ENCODE results near the gene TMOD1. TPM values are rescaled to one million over a fixed set of nuclear protein-coding genes. Genes with fewer than 3 reads are reported as not detected.
A peak's percentile ranks its signal among the peaks of the same experiment; 100 is the strongest.
"Not testable (repeated sequence)": the region's sequence is repeated elsewhere in the genome, so short reads cannot be mapped to it uniquely, and the experiment has no call there.

TMOD1 gene
- 1.9 and 2.2 TPM in 2 replicates for total RNA-seq (2014; rRNA removed; shearing (Covaris generic))
- 1.3 and 1.7 TPM in 2 replicates for polyA plus RNA-seq (2014; cell fraction: nucleus; rRNA removed)

DNA sequence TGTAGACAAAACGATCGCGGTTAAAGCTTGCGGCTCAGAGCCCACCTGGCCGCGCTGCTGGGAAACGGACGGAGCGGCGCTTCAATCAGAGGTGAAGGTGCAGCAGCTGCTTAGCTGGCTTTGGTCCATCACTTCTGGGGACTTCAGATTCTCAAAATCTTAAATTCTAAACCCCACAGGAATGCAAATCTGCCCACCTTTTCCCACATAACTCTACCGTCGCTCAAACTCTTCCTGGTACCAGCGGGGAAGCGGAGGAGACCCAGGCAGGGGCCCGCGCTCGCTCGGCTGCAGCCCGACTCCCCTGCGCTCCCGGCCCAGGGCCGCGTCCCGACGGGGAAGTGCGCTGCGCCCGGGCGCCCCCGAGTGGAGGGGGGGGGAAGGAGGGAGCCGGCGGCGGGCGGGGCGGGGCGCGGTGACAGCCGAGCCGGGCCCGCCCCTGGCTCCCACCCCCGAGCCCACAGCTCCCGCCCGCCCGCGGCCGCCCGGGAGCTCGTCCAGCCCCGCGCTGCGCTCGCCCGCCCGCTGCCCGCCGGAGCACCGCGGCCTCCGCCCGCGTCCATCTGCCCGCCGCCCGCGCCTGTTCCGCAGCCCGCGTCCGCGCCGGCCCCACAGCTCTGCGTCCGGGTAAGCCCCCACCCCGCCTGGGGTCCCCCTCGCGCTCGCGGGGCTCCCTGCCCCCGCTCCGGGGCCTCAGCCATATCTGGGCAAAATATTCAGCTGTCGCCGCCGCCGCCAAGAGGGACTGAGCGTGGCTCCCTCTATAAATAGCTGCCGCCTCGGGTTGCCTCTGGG, at the start of gene TMOD1:
Gene TMOD1 (plus strand): TSS at position 490 of the 795 bp plus-strand sequence. CDS start 22,523 bp downstream, outside the sequence.
- peak; percentile 51 for DNase-seq (ENCODE audit: extremely low read depth, low read depth)

DNA sequence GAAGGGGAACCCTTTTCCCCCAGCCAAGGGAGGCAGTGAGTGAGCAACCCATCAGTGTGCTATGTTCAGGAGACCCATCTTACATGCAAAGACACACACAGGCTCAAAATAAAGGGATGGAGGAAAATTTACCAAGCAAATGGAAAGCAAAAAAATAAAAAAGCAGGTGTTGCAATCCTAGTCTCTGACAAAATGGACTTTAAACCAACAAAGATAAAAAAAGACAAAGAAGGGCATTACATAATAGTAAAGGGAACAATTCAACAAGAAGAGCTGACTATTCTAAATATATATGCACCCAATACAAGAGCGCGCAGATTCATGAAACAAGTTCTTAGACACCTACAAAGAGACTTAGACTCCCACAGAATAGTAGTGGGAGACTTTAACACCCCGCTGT, 47.9 kb upstream of the TMOD1 start:
- DNase-seq (ENCODE audit: extremely low read depth, low read depth), result not testable (repeated sequence)

DNA sequence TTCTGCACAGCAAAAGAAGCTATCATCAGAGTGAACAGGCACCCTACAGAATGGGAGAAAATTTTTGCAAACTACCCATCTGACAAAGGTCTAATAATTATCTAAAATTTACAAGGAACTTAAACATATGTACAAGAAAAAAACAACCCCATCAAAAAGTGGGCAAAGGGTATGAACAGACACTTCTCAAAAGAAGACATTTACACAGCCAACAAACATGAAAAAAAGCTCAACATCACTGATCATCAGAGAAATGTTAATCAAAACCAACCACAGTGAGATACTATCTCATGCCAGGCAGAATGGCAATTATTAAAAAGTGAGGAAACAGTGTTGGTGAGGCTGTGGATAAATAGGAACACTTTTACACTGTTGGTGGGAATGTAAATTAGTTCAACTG, 44.6 kb upstream of the TMOD1 start:
- DNase-seq (ENCODE audit: extremely low read depth, low read depth), result not testable (repeated sequence)

DNA sequence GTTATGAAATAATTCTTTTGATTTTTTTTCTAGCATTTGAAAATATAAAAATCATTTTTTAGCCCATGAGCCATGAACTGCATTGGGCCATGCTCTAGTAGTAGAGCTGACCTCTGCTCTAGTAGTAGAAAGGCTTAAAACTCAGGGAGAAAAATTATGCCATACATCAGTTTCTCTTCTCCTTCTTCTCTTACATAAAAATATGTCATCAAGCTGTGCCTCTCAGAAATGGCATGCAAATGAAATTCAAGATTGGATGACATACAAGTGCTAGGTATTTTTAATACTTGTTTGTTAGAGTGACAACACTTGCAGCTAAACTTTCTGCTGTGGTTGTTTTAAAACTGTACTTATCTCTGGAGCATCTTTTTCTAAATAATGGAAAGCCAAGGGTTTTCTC, 42.1 kb upstream of the TMOD1 start:
- DNase-seq (ENCODE audit: extremely low read depth, low read depth), result no peak

DNA sequence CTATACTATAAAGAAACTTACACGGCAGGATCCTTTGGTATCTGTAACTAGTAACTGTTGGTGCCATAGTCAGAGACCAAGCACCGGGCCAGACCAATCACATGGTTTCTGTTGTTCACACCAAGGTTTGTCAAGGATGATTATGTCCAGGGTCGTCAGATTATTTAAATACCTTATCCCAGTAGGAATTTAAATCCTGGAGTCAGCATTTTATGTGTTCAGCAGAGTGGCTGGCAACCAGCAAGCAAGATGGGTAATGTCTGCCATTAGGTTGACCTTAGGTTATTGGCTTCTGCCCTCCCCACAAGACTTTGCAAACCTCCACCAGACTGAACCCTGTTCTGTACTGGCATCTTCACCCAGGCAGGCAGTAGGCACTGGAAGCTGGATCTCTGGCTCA, 39.3 kb upstream of the TMOD1 start:
- DNase-seq (ENCODE audit: extremely low read depth, low read depth), result no peak

DNA sequence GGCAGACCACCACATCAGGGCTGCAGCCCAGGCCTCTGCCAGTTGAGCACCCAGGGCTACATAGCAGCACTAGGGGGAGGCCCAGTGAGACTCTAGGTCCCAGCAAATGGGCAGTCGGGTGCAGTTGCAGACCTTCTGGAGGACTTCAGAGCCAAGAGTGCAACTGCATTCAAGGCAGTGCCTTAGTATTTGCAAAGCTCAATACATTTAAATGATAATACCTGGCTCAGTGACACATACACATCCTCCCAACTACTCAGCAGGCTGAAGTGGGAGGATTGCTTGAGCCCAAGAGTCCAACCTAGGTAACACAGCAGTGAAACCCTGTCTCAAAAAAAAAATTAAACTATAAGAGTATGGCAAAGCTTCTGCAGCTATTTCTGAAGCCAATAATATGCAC, 38.6 kb upstream of the TMOD1 start:
- DNase-seq (ENCODE audit: extremely low read depth, low read depth), result no peak

DNA sequence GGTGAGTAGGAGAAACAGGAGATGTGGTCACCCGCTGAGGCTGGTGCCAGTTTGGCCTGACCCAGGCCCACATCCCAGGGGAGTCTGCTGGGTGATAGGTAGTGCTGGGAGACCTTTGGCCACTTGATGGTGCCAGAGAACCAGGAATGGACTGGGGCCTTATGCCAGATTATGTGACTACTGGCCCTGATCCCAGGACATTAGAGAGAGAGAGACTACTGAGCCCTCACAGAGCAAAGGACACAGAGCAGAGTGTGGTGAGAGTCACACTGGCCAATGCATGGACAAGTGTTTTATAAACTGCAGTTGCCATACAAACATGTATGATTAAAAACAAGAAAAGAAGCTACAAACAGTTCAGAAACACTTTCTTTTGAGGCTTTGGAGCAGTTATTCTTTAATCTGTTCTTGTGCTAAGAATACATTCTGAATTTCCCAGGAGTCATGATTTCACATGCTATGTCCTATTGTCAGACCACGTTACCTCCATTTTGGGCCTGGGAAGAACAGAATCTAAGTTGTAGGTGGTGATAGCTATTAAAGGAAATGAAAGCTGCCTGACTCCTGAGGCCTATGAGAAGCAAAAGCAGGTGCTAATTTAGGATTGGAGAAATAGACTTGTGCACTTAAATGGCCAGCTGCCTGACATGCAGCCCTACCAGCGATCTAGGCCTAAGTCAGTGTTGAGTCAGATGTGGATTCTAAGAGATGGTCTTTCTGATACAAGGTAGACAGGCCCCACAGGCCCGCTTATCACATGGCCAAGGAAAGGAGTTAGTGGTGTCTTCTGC, 32.6 kb upstream of the TMOD1 start:
- DNase-seq (ENCODE audit: extremely low read depth, low read depth), result peak; percentile 76

DNA sequence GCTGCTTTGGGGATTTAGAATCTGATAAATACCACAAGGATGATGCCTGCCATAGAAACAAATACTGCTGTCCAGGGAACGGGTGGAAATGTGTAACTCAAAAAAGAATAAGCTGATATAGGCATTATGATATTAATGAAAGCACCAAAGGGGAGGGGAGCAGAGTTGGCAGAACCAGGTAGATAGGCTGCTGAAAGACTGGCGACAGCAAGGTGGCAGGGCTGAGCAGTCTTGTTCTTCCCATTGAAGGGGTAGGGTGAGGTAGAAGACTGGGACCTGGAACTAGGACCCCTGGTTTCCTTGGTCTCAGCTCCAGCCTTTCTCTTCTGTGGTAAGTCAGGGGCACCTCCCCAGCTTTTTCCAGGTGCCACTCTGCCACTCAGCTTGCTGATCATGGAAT, 31.4 kb upstream of the TMOD1 start:
- no peak for DNase-seq (ENCODE audit: extremely low read depth, low read depth)

DNA sequence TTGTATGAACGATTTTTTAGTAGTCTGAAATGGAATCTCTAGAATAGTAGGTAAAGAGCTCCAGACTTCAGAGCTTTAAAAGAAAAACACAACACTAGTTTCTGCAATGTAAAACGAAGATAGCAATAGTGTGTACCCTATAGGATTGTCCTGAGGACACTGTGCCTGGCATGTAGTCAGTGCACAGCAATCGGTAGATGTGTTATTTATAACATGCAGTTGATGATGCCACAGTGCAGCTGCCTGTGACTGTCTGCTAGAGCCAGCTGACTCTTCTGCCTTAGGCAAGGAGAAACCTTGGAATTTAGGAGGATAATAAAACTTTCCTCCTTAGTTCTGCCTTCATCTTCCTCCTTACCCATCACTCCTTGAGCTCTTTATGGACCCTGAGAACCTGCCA, 27.7 kb upstream of the TMOD1 start:
- DNase-seq (ENCODE audit: extremely low read depth, low read depth), result no peak

DNA sequence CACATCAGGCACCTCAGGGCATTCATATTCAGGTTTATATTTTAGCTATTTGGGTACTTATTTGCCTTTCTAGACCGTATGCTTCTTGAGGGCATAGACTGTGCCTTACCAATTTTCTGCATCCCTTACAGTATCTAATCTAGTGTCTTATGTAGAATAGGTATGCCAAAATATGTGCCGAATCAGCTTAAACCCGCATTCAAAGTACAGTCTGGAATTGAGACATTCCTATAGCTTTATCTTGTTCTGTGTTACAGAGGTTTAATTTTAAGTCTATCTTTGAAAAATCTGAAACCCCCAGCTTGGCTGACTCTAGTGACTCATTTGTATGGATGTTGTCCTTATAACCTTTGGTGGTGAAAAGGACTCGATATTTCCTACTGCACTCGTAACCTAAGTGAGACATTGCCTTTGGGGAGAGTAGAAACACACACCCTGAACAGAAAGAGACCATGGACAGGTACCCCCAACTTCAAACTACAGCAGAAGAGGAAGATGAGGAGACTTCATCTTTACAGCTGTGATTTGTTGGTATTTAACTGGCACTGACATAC, 27.0 kb upstream of the TMOD1 start:
- no peak for DNase-seq (ENCODE audit: extremely low read depth, low read depth)

DNA sequence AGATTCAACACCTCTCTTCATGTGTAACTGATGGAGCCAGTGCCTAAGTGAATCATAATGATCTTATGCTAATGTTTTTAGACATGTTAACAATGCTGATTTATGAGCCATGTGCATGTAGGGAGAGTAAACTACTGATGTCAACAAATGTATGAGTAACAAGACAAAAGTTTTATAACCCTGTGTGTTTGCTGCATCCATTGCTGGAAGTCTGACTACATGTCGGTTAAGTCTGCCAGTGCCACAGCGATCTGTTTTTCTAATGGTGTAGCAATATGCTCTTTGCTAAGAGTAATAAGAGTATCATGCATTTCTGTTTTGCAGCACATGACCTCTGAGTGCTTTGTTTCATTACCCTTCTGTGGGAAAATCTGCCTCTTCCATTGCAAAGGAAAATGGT, 26.4 kb upstream of the TMOD1 start:
- no peak for DNase-seq (ENCODE audit: extremely low read depth, low read depth)

DNA sequence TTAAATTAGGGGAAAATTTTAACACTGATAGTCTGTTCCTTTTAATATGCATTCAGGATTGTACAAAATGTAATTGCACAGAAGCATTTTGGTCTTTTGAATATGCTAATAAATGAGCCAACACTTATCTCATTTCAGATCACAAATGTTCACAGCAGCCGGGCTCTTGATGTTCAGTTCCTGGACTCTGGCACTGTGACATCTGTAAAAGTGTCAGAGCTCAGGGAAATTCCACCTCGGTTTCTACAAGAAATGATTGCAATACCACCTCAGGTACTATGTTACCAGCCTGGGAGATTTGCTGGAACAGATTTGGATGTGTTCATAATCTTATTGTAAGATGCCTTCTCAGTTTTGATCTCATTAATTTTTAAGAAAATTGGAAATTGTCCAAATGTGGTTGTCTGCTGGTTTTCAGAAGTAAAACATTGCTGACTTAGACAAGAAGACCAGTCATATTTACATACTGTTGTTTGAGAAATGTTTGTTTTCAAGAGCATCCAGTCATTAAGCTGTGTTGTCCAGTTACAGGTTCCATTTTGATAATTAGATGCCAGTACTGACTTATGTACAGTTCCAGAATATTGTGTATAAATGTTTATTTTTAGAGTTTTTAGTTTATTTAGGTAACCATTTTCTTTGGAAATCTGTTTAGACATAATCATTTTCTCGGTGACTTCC, 23.0 kb upstream of the TMOD1 start:
- no peak for DNase-seq (ENCODE audit: extremely low read depth, low read depth)

DNA sequence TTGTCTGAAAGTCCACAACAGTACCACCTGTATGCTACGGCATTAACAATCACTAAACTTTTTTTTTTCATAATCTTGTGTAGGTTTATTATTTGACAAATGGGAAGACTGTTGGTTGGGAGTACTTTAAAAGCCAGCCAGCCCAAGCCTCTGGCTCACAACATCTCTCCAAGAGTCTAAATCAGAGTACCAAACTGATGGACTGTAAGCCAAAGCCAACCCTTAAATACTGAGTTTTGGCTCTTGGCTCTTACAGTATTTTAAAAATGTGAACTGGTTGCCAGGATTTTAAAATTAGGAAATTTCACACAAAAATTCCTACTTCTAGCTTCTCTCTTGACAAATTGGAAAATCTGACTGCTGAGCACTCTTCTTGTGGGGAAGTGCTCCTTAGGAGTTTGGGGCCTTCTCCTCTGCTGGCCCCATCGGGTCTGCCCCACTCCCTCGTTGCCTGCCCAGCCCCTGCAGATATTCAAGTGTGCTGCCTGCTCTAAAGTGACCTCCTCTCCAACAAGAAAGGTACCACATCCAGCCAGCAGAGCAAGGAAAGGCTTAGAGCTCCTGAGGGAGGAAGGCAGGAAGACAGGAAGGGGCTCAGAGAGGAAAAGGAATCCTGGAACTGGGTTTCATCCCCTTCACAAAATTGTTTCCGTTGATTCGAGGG, 21.8 kb upstream of the TMOD1 start:
- no peak for DNase-seq (ENCODE audit: extremely low read depth, low read depth)

DNA sequence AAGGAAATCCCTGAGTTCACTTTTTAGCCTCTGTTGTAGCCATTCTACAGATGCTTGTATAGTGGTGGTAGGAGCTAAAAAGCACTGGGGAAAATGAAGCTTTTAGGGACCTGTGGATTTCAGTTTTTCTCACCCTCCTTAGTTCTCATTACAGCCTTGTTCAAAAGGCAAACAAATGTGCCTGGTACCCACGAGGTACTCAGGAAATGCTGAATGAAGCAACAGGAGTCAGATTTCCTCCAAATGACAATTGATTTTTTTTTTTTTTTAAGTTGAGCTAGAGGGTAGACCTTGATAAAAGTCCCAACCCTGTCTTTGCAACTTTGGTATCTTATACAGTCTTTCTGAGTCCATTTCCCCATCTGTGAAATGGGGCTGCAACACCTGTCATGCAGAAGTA, 21.3 kb upstream of the TMOD1 start:
- no peak for DNase-seq (ENCODE audit: extremely low read depth, low read depth)

DNA sequence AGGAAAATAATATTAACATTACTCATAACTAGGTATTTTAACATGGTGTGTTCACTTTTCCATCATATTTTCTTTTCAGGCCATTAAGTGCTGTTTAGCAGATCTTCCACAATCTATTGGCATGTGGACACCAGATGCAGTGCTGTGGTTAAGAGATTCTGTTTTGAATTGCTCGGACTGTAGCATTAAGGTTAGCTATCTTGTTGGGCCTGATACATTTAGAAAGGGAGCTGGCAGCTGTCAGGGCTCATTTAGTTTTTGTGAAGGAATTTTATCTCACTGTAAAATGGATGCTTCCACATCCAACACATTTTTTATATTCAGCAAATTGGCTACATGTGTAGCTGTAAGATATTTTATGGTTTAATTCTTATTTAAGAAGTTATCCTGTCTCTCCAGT, 20.7 kb upstream of the TMOD1 start:
- no peak for DNase-seq (ENCODE audit: extremely low read depth, low read depth)

DNA sequence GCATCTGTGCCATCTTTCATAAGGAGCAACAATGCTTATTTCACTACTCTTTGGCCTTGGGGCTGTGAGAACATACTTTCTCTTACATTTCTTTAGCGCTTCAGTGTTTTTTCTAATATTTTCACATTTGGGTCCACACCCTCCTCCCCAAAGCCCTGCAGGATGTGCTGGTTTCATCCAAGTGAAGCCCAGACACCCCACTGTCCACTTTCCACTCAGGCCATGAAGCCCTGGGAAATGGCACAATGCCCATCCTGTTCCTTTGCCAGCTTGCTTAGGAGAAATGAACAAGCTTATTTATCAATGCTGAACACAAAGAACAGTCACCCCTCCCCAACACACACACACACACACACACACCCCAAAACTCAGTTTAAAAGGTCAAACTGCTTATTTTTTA, 17.3 kb upstream of the TMOD1 start:
- no peak for DNase-seq (ENCODE audit: extremely low read depth, low read depth)

DNA sequence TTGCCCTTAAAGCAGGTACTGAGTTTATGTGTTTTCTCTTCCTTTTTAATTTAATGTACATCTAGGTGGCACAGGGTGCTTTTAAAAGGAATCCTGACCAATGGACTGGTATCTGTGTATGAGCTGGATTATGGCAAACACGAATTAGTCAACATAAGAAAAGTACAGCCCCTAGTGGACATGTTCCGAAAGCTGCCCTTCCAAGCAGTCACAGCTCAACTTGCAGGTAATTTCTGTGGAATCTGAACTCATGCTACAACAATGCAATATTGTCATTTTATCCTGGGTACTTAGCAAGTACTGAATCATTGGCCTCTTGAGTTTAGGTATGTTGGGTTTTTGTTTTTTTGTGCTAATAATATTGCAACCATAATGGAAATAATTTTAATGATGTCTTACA, 14.4 kb upstream of the TMOD1 start:
- DNase-seq (ENCODE audit: extremely low read depth, low read depth), result no peak

DNA sequence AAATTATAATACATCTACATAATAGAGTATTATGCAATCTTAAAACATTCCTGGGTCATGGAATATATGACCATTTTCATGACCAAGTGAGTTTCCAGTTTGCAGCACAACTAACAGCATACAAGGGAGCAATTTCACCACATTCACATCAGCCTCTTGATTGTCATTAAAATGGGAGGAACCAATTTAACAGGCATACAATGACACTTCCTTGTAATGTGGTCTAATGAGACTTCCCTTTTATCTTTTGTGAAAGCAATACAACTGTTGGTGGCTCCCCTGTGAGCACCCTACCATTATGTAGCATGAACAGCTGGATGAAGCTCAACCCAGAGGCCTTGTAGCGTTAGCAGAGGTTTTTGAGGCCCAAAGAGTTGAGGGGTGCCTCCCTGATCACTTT, 13.6 kb upstream of the TMOD1 start:
- no peak for DNase-seq (ENCODE audit: extremely low read depth, low read depth)

DNA sequence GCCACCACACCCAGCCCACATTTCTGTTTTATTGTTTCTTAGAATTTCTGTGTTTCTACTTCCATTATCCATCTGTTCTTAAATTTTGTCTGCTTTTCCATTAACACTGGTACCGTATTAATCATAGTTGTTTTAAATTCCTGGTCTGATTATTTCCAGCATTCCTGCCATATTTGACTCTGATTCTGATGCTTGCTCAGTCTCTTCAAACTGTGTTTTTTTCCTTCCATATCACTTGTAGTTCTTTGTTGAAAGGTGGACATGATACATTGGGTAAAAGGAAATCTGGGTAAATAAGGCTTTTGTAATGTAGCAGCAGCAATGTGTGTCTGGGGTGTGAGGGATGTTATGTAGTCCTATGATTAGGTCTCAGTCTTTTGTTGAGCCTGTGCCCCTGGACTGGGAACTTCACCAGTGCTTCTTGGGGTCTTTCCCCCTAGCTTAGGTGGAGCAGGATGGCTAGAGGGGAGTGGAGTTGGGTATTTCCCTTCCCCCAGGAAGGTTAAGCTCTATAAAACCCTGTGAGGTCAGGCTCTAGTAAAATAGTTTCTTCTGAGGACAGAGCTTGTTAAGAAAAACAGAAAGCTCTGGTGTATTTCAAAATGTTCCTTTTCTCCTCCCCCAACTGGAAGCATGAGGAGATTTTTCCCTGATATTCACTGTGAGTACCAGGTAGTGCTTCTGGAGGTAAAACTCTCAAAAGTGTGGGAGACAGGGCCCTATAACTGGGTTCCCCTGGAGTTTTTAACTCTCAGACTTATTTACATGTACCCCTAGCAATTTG, 10.1 kb upstream of the TMOD1 start:
- no peak for DNase-seq (ENCODE audit: extremely low read depth, low read depth)
